Mesendoderm (in vitro differentiated cells): ENCODE data around the gene GORASP2.

ENCODE experiments used
- DNase-seq: peaks from one replicate; pipeline ENCODE4 v3.0.0; 2013
- H2AK5ac ChIP-seq: 2 replicates; pipeline ENCODE4 v1.6.1; 2013; ENCODE audit warnings: low read length, inconsistent platforms
- H2BK120ac ChIP-seq: 2 replicates; pipeline ENCODE4 v1.6.1; 2013; ENCODE audit warnings: low read depth, mild to moderate bottlenecking, low read length, moderate library complexity, mixed read lengths
- H2BK15ac ChIP-seq: replicated peaks from 2 replicates; pipeline ENCODE4 v1.6.1; 2013; ENCODE audit warnings: low read depth, mild to moderate bottlenecking, moderate library complexity
- H2BK5ac ChIP-seq: 2 replicates; pipeline ENCODE4 v1.6.1; 2013; ENCODE audit warnings: low read length, inconsistent platforms
- H3K18ac ChIP-seq: 2 replicates; pipeline ENCODE4 v1.6.1; 2013; ENCODE audit warnings: mild to moderate bottlenecking, low read length, mixed read lengths
- H3K23ac ChIP-seq: one replicate; pipeline ENCODE4 v1.6.1; 2013; ENCODE audit warnings: low read length
- H3K27ac ChIP-seq: 2 replicates; pipeline ENCODE4 v1.5.1; 2013; ENCODE audit warnings: low read depth, mild to moderate bottlenecking, inconsistent platforms, low read length, moderate library complexity
- H3K27me3 ChIP-seq: 2 replicates; pipeline ENCODE4 v1.6.1; 2013; ENCODE audit warnings: low read length, control low read depth, mild to moderate bottlenecking, inconsistent platforms; ENCODE audit not compliant: insufficient read depth, poor library complexity
- H3K36me3 ChIP-seq: 2 replicates; pipeline ENCODE4 v1.6.1; 2013; ENCODE audit warnings: low read length, inconsistent platforms; ENCODE audit not compliant: control insufficient read depth, insufficient read depth
- H3K4ac ChIP-seq: one replicate; pipeline ENCODE4 v1.6.1; 2013; ENCODE audit warnings: low read depth, mild to moderate bottlenecking, low read length, moderate library complexity
- H3K4me1 ChIP-seq: 2 replicates; pipeline ENCODE4 v1.6.1; 2013; ENCODE audit warnings: low read depth, low read length, inconsistent platforms; ENCODE audit not compliant: control insufficient read depth
- H3K4me2 ChIP-seq: 2 replicates; pipeline ENCODE4 v1.6.1; 2013; ENCODE audit warnings: low read length
- H3K4me3 ChIP-seq: 2 replicates; pipeline ENCODE4 v1.5.1; 2013; ENCODE audit warnings: mild to moderate bottlenecking, low read length
- H3K56ac ChIP-seq: one replicate; pipeline ENCODE4 v1.6.1; 2013; ENCODE audit warnings: low read length
- H3K79me1 ChIP-seq: 2 replicates; pipeline ENCODE4 v1.6.1; 2013; ENCODE audit warnings: low read length, inconsistent platforms
- H3K79me2 ChIP-seq: 2 replicates; pipeline ENCODE4 v1.6.1; 2013; ENCODE audit warnings: mild to moderate bottlenecking, low read length; ENCODE audit not compliant: control insufficient read depth, insufficient read depth
- H3K9ac ChIP-seq: 2 replicates; pipeline ENCODE4 v1.6.1; 2013; ENCODE audit warnings: low read length, inconsistent platforms
- H4K5ac ChIP-seq: one replicate; pipeline ENCODE4 v1.6.1; 2013; ENCODE audit warnings: low read length
- H4K8ac ChIP-seq: one replicate; pipeline ENCODE4 v1.6.1; 2013; ENCODE audit warnings: low read depth, mild to moderate bottlenecking, control low read depth, low read length, moderate library complexity
- WGBS: extraction: QIAGEN DNeasy Blood & Tissue Kit; methylation state at CpG from one replicate; pipeline ENCODE4 v1.1.7; 2013; ENCODE audit warnings: low lambda C conversion rate, missing lambda C conversion rate; ENCODE audit not compliant: insufficient coverage; ENCODE audit errors: extremely low coverage; 5-methylcytosine and 5-hydroxymethylcytosine counted together

Gene GORASP2

DNA sequence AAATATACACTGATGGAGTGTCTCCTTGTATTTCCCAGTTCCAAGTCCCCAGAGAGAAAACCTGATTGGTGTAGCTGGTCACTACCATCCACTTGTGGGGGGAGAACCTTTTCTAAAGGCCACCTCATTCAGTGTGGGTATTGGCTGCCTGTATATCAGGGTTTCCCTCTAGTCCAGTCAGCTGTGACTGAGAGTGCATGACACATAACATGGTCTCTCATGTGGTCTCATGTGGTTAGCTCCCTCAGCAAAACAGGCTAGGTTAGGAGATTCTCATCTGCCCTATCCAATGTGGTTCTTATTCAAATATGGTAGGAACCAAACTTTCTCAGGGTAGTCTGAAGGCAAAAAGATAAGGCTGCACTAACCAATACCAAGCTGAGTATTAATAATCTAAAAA, 4.1 kb upstream of the GORASP2 start:
- Histone ChIP-seq H3K18ac (no peak overlapping the region), H3K4me1 (peaks cover 3% of the 10 kb centered on the region), H3K56ac (no peak overlapping the region), H2BK5ac (no peak overlapping the region), H3K79me1 (no peaks in the 10 kb centered on the region), H3K27me3 (no peaks in the 10 kb centered on the region), H3K36me3 (no peaks in the 10 kb centered on the region), H4K5ac (no peak overlapping the region), H3K4ac (no peak overlapping the region), H2BK120ac (no peak overlapping the region), H2AK5ac (no peak overlapping the region), H3K9ac (no peak overlapping the region), H3K23ac (no peak overlapping the region), H3K27ac (no peak overlapping the region), H4K8ac (no peak overlapping the region), H3K79me2 (peaks cover 7% of the 10 kb centered on the region), H3K4me3 (no peak overlapping the region), H2BK15ac (no peak overlapping the region), H3K4me2 (no peak overlapping the region)
- no peak for DNase-seq

DNA sequence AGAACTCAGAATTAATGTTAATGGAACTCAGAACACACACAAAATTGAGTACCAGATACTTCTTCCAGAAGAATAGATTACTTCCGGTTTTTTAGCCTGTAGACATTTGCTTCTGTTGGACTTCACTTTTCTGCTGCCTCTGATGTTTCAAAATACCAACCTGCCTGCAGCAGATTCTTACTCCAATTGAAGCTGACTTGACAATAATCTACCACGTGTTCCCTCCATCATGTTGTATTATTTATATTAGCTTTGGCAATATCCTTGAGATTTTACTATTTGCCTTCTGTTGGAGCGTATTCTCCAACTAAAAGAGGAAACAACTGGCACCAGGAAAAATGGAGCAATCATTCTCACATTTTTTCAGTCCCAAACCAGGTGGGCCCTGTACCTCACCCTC, 3.1 kb upstream of the GORASP2 start:
- no CpG with 5 or more reads among the region's 3 CpGs for WGBS
- H3K18ac ChIP-seq, result no peak overlapping the region

DNA sequence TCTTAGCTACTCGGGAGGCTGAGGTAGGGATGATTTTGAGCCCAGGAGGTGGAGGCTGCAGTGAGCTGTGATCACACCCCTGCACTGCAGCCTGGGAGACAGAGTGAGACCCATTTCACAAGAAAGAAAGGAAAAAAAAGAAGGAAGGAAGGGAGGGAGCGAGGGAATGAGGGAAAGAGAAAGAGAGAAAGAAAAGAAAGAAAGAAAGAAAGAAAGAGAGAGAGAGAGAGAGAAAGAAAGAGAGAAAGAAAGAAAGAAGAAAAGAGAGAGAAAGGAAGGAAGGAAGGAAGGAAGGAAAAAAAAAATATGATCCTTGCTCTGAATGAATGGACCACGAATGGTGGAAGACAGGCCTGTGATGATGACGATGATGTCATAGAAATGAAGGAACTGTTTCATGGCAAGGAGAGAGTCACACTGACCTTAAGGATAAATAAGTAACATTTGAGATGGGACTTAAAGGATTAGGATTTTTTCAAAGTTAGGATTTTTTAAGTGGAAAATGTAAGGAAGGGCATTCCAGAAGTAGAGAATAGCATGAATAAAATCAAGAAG, 2.2 kb upstream of the GORASP2 start:
- Histone ChIP-seq H3K27me3 (no peaks in the 10 kb centered on the region), H2BK5ac (no peak overlapping the region), H3K4me3 (no peak overlapping the region), H2BK120ac (no peak overlapping the region), H3K4me1 (peaks cover 3% of the 10 kb centered on the region), H3K18ac (no peak overlapping the region), H2AK5ac (no peak overlapping the region), H3K23ac (no peak overlapping the region), H3K4me2 (no peak overlapping the region), H3K27ac (no peak overlapping the region), H3K79me2 (peaks cover 24% of the 10 kb centered on the region), H3K79me1 (peaks cover 2% of the 10 kb centered on the region), H3K4ac (no peak overlapping the region), H3K56ac (no peak overlapping the region), H4K5ac (no peak overlapping the region), H3K9ac (no peak overlapping the region), H2BK15ac (no peak overlapping the region), H4K8ac (no peak overlapping the region), H3K36me3 (no peaks in the 10 kb centered on the region)
- no CpG with 5 or more reads among the region's 4 CpGs for WGBS
- no peak for DNase-seq

More for the DNA sequence above, 3.1 kb upstream of the GORASP2 start:
- Histone ChIP-seq H3K4ac (no peak overlapping the region), H3K79me1 (peaks cover 2% of the 10 kb centered on the region), H4K5ac (no peak overlapping the region), H4K8ac (no peak overlapping the region), H3K79me2 (peaks cover 17% of the 10 kb centered on the region), H2AK5ac (no peak overlapping the region), H3K23ac (no peak overlapping the region), H3K9ac (no peak overlapping the region), H3K56ac (no peak overlapping the region), H3K4me2 (no peak overlapping the region), H2BK5ac (no peak overlapping the region), H2BK15ac (no peak overlapping the region), H3K4me1 (peaks cover 3% of the 10 kb centered on the region), H3K27ac (no peak overlapping the region), H3K27me3 (no peaks in the 10 kb centered on the region), H3K36me3 (no peaks in the 10 kb centered on the region), H3K4me3 (no peak overlapping the region), H2BK120ac (no peak overlapping the region)
- DNase-seq, result no peak

DNA sequence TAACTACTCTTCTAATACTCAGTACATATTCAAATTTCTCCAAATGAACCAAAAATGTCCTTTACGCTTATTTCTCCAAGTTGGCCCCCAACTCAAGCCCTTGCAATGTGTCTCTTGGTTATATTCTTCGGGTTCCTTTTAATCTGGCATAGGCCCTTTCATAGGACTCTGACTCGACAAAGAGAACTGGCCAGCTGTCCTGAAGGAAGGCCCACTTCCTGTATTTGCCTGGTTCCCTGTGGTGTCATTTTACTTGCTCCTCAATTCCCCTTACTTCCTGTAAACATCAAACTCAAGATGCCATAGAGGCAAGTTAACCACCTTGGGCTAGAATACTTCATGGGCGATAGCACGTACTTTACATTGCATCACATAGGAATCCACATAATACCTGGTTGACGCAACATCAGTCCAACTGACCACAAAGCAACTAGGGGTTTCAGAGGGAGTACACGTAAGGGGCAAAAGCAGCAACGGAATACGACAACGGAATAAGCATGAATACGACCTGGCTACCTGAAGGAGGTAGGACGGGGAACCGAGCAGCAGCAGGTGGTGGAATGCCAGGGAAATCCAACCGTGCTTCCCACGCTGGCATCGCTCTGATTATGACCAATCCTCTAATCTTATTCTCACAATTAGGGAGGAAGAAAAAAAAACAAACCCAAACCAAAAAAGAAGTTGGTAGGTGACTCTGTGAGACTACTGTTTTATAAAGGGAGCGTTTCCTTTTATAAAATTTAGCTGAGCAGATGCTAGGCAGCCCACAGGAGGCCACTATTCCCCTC, 823 bp upstream of the GORASP2 start:
- no peak overlapping the region for H2BK120ac ChIP-seq
- H4K5ac ChIP-seq, result no peak overlapping the region
- H3K79me2 ChIP-seq, result peaks cover 35% of the 10 kb centered on the region
- no peak overlapping the region for H2BK15ac ChIP-seq
- peak overlapping the region; percentile 20 for H2BK5ac ChIP-seq
- no peak overlapping the region for H3K4ac ChIP-seq
- WGBS, result no CpG with 5 or more reads among the region's 17 CpGs
- H4K8ac ChIP-seq, result no peak overlapping the region
- H3K27me3 ChIP-seq, result no peaks in the 10 kb centered on the region
- peak overlapping the region; percentile 85 for H3K56ac ChIP-seq
- no peak overlapping the region for H3K4me3 ChIP-seq
- H3K4me2 ChIP-seq, result peak overlapping the region; percentile 33
- H3K18ac ChIP-seq, result no peak overlapping the region
- H3K27ac ChIP-seq, result peak overlapping the region; percentile 26
- H3K4me1 ChIP-seq, result peaks cover 3% of the 10 kb centered on the region
- H3K79me1 ChIP-seq, result peaks cover 2% of the 10 kb centered on the region
- H3K36me3 ChIP-seq, result no peaks in the 10 kb centered on the region
- peak; percentile 66 for DNase-seq
- H3K9ac ChIP-seq, result peak overlapping the region; percentile 70
- no peak overlapping the region for H2AK5ac ChIP-seq
- H3K23ac ChIP-seq, result no peak overlapping the region

DNA sequence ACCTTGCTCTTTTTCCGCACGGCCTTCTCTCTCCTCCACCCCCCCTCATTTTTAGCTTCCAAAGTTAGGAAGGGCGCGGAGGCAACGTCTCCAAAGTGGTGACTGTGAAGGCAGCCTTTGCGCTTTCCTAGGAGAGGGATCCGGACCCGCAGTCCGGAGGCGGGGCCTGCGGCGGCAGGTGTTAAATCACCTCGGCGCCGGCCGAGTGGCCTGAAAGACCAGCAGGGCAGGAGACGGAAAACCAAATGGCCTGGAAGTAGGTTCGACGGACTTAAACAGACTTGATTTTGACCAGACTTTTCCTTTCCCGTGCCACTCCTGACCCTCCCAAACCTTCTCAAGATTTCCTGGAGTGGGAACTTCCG, 615 bp downstream of the GORASP2 start:
- peak overlapping the region; percentile 83 for H3K18ac ChIP-seq
- H3K23ac ChIP-seq, result peak overlapping the region; percentile 74
- no peak overlapping the region for H4K5ac ChIP-seq
- H3K4me2 ChIP-seq, result peak overlapping the region; percentile 95
- H3K56ac ChIP-seq, result peak overlapping the region; percentile 87
- WGBS, result no CpG with 5 or more reads among the region's 21 CpGs
- H3K9ac ChIP-seq, result peak overlapping the region; percentile 93
- no peak overlapping the region for H2BK15ac ChIP-seq
- no peaks in the 10 kb centered on the region for H3K36me3 ChIP-seq
- H3K4me1 ChIP-seq, result peaks cover 3% of the 10 kb centered on the region
- H3K27me3 ChIP-seq, result no peaks in the 10 kb centered on the region
- H3K4ac ChIP-seq, result peak overlapping the region; percentile 40
- H2AK5ac ChIP-seq, result no peak overlapping the region
- peak overlapping the region; percentile 46 for H2BK120ac ChIP-seq
- DNase-seq, result peak; percentile 84
- peaks cover 2% of the 10 kb centered on the region for H3K79me1 ChIP-seq
- H3K79me2 ChIP-seq, result peaks cover 49% of the 10 kb centered on the region
- H3K27ac ChIP-seq, result peak overlapping the region; percentile 76
- peak overlapping the region; percentile 94 for H4K8ac ChIP-seq
- no peak overlapping the region for H2BK5ac ChIP-seq
- H3K4me3 ChIP-seq, result peak overlapping the region; percentile 97
